Measurements from ENCODE around the gene EDA.
"Not testable (repeated sequence)": the region's sequence is repeated elsewhere in the genome, so short reads cannot be mapped to it uniquely, and the experiment has no call there.

Gene EDA

DNA sequence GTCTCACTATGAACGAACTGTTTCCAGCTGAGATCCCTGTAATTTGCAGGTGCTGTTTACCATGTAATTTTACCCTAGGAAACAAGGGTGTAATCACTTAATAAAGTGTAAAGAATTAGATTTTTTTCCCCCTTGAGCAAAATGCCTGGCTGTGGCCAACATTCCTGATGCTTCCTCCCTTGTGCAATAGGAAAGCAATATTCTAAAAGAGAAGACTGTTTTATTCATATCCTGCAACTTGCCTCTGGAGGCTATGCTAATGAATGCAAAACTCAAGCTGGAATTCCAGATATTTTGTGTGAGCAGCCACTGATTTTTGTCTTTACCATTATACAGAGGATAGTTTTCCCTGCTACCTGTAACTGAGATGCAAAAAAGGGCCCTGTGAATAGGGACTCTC, 335.8 kb downstream of the EDA start:
- DNase-seq (ENCODE audit: low read depth in 3 of 3) = no peak

DNA sequence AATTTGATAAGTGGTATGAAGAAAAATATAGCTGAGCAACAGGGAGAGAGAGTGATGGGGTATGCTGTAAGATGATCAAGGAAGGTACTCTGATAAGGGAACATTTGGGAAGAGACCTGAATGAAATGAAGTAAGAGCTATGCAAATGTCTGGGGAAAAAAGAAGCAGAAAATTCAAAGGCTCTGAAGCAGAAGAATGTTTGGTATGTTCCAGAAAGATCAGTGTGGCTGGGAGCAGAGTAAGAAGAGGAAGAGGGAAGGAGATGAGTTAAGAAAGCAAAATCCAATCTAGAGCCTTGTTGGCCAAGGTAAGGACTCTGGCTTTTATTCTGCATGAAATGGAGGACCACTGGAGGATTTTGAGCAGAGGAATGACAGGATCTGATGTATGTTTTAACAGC, 343.8 kb downstream of the EDA start:
- DNase-seq (ENCODE audit: low read depth in 3 of 3) = no peak

DNA sequence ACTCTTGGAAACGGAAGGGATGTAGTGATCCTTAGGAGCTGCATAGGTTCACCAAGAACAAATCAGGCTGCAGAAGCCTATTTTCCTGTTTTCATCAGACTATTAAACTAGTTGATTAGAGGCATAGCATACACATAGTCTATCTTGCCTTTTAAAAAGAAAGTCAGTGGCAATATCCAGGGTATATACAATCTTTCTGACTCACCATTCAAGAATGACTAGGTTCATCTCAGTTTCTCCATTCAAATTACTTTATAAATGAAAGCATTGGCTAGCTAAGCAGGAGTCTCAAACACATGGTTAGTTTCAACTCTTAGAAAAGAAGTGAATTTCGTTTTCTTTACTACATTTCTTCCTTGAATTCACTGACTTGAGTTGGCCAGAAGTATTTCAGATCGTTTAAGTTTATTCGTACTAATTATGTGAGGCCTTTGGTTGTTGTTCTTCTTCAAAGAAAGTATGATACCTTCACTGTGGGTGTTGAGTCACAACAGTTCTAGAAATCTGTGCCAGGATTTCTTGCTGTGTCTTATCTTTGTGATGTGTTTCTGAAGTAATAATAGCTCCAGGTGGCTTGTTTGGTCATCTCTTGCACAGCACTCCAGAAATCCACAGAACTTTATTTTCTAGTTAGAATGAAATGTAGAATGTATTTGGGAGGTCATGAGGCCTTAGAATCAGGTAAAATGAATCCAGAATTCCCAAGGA, 345.6 kb downstream of the EDA start:
- no peak for DNase-seq (ENCODE audit: low read depth in 3 of 3)

DNA sequence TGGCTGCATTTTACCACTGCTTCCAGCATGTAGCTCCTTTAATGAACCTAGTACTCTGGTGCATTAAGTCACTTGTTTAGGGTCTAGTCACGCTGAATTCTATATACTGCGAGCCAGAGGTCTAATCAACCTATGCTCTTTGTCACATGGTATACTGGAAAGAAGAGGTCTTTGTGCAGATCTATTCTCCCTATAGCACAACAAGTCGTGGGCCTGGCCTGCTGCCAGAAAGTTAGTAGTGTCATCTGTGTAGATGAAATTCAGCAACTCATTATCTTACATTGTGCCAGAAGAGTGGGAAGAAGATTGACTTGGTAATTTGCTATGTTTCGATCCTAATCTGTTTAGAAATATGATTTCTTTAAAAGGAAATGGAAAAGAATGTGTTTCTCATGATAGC, 353.0 kb downstream of the EDA start:
- DNase-seq (ENCODE audit: low read depth in 3 of 3) = no peak

DNA sequence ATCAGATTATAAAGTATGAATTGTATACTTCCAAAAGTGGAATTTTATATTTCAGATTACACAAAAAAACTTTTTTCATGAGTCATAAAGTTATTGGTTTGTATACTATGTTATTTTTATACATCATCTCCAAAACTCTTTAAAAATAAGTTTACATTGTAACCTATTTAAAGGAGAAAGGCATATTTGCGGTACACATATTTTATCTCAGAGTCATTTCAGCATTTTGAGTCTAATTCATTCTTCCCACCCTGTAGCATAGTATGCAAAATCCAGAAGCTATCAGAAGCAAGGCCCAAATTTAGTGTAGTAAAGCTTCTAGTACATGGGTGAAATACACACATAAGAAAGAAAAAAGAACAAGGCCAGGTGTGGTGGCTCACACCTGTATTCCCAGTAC, 353.5 kb downstream of the EDA start:
- no peak for DNase-seq (ENCODE audit: low read depth in 3 of 3)

DNA sequence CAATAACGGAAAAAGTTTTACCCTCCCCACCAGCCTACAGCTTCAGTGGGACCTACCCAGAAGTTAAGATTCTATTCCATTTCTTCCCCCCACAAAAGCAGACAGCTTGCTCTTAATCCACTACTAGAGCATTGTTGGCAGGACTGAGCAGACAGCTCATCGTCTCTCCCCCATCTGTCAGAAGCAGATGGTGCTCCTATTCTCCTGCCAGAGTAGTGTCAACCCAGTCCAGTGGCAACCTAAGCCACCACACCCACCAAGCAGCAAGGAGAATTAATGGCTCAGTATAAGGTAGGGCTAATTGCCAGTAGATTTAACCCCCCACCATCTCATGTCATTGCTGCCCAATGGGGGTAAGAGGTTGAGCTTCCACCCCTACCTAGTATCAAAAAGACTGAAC, 371.8 kb downstream of the EDA start:
- DNase-seq (ENCODE audit: low read depth in 3 of 3) = no peak

DNA sequence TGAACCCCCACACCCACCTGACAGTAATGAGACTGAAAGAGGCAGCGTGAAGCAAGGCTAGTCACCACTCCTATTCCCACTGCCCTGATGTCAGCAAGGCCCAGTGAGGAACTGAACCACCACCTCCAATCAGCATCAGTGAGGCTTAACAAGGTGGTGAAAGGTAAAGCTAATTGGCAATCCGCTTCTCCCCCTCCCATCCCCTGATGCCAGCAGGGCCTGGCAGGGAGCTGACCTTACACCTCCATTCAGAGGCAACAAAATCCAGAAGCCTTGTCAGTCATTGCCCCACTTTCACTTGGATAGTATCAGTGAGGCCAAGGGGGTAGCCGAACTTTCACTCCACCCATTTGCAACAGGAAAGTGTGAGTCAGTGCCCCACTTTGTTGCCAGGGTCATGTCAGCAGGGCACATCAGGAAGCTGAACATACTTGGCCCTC, 373.1 kb downstream of the EDA start:
- DNase-seq (ENCODE audit: low read depth in 3 of 3) = peak in 1 of 3 experiments; percentile 1

DNA sequence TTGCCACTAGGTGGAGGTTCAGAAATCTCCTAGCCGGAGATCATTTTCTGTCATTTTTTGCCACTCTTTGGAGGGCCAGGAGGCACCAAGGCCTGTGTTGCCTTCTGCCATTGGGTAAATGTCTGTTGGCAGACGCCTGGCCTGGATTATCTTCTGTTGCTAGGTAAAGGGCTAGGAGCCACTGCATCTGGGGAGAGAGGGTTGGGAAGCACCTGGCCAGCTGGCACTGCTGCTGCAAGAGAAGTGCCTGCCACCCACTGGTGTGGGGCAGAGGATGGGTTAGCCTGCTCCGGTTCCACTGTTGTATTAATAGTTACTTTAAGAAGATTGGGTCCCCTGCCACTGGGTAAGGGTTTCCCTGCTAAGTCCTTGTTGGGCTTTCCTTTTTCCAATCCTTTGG, 375.8 kb downstream of the EDA start:
- DNase-seq (ENCODE audit: low read depth in 3 of 3) = no peak

DNA sequence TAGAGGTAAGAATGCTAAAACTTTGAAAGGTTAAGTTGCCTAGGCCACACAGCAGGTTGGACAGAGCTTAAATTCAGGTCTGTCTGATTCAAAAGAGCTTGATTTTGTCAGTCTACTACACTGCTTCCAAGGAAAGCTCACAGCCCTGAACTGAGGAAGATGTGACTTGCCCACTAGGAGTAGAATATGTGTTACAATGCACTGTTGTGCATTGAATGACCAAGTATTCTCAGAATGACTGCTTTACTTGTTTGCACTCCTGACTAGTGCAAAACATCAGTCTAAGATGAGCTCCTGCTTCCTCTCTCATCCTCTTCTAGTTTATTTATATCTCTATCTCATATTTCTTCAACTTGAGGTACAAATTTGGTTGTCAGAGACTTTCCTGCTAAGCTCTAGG, 377.6 kb downstream of the EDA start:
- no peak for DNase-seq (ENCODE audit: low read depth in 3 of 3)

DNA sequence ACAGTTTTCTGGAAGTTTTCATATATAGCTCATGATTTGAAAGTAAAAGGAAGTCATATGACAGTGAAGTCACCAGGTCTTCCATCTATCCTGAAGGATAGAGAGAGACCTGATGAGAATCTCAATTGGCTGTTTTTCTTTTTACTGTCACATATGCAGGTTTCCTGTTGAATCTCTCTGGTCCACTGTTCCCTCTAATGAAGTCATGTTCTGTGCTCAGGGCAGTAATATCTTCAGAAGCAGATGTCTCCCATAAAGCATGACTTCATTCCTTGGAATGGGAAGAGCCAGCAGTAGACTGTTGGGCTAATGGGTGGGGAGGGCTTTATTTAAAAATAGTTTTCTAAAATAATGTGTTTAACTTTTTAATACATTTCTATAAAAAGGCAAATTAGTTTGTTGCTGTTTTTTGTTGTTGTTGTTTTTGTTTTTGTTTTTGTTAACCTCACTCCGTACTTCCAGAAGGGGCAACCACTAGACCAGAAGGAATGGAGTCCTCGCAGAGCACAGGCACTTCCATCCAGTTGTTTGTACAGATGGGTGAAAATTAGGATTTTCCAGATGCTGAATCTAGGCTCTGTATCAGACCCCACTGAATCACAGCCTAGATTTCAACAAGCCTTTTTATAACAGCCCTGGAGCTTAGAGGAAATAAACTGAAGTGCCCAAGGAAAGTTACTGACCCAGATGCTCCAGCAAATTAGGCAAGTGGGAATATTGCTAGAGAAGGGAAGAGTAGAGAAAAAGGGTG, 379.6 kb downstream of the EDA start:
- no peak for DNase-seq (ENCODE audit: low read depth in 3 of 3)

DNA sequence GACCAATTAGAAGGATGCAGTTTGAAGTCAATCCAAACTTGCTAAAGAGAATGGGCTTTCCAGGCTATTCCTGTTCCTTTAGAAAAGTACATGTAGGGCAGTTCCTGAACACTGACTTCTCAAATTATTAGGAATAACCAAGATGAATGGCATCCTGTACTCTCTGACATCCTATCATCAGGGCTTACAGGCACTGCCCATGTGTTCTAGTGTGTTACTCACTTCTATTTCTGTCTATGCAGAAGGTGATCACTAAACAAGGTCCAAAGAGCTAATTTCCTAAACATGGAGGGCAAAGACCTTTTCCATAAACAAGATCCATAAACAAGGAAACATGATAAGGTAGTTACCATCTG, 380.2 kb downstream of the EDA start:
- no peak for DNase-seq (ENCODE audit: low read depth in 3 of 3)

DNA sequence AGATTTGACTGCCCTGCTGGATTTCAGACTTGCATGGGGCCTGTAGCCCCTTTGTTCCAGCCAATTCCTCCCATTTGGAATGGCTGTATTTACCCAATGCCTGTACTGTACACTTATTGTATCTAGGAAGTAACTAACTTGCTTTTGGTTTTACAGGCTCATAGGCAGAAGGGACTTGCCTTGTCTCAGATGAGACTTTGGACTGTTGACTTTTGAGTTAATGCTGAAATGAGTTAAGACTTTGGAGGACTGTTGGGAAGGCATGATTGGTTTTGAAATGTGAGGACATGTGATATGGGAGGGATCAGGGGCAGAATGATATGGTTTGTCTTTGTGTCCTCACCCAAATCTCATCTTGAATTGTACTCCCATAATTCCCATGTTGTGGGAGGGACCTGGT, 382.4 kb downstream of the EDA start:
- DNase-seq (ENCODE audit: low read depth in 3 of 3) = not testable (repeated sequence)

DNA sequence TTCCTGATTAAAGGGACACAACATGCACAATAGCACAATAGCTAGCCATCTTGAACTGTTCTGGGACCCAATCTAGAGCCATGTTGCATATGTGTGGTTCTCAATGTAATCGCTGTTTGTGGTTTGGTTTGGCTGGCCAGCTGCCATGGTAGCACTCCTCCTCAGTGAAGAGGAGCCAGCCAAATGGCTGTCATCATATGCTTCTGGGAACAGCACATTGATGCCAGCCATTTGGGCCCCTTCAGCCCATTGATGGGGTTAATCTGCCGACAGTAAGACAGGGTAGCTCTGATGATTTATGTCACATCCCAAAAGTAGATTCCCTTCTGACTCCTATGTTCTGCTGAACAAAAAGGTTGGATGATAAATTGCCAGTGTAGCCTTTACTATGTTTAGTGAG, 385.4 kb downstream of the EDA start:
- no peak for DNase-seq (ENCODE audit: low read depth in 3 of 3)

DNA sequence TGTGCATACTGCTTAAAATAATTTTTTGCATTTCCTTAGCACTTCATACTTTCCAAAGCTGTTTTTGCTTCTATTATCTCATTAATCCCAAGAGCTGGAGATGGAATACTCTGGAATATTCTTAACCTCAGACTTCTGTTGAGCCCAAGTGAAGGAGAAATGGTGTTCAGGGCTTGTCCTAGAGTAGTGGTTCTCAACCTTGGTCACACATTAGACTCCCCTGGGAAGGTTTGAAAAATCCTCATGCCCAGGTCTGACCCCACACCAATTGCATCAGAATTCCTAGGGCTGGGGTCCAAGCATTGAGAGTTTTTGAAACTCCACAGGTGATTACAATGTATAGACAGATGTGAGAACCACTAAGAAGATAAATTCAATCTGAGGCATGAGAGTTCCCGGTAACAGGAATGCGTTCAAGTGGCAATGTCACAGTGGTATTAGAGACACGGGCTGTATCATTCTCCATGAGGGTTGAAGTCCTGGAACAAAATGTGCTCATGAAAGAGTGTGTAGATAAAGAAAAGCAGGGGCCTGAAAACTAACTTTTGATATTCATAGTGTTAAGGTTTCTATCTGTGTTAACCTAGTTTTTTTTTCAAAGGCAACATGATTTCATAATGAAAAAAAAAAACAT, 385.9 kb downstream of the EDA start:
- no peak for DNase-seq (ENCODE audit: low read depth in 3 of 3)

DNA sequence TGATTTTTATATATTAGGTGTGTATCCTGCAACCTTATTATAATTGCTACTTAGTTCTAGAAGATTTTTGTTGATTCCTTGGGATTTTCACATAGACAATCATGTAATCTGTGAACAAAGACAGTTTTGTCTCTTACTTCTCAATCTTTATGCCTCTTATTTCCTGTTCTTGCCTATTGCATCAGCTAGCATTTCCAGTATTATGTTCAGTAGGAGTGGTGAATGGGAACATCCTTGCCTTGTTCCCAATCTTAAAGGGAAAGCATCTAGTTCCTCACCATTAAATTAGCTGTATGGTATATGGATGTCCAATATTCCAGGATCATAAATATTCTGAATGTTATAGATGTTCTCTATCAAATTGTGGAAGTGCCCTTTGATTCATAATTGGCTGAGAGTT, 392.0 kb downstream of the EDA start:
- no peak for DNase-seq (ENCODE audit: low read depth in 3 of 3)

DNA sequence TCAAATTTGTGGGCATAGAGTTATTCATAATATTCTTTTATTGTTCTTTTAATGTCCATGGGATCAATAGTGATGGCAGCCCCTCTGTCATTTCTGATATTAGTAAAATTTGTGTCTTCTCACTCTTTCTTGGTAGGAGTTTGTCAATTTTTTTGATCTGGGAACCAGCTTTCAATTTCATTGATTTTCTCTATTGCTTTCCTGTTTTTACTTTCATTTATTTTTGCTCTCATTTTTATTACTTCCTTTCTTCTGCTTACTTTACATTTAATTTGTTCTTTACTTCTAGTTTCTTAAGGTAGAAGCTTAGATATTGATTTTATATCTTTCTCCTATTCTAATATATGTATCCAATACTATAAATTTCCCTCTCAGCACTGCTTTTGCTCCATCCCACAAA, 393.1 kb downstream of the EDA start:
- DNase-seq (ENCODE audit: low read depth in 3 of 3) = no peak

DNA sequence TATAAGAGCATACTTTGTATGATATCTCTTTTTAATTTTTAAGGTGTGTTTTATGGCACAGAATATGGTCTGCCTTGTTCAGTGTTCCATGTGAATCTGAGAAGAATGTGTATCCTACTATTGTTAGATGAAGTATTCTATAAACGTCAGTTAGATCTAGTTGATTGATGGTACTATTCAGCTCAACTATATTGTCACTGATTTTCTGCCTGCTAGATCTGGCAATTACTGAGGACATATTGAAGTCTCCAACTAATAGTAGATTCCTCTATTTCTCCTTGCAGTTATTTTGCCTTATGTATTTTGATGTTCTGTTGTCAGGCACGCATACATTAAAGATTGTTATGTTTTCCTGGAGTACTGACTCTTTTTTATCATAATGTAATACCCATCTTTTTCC, 394.1 kb downstream of the EDA start:
- DNase-seq (ENCODE audit: low read depth in 3 of 3) = no peak

DNA sequence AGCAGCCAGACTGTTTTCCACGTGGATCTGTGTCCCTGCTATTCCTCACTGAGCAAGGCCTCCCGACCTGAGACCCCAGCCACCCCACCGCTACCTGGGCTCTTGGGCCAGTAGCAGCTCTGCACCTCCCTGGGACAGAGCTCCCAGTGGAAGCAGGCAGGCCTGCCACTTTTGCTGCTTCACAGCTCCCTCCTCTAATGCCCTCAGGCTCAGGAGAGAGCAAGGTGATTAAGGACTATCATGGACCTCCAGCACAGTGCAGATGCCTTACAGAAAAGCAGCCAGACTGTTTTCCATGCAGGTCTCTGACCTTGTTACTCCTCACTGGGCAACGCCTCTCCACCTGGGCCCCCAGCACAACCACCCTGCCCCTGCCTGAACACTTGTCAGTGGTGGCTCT, 396.8 kb downstream of the EDA start:
- no peak for DNase-seq (ENCODE audit: low read depth in 3 of 3)

DNA sequence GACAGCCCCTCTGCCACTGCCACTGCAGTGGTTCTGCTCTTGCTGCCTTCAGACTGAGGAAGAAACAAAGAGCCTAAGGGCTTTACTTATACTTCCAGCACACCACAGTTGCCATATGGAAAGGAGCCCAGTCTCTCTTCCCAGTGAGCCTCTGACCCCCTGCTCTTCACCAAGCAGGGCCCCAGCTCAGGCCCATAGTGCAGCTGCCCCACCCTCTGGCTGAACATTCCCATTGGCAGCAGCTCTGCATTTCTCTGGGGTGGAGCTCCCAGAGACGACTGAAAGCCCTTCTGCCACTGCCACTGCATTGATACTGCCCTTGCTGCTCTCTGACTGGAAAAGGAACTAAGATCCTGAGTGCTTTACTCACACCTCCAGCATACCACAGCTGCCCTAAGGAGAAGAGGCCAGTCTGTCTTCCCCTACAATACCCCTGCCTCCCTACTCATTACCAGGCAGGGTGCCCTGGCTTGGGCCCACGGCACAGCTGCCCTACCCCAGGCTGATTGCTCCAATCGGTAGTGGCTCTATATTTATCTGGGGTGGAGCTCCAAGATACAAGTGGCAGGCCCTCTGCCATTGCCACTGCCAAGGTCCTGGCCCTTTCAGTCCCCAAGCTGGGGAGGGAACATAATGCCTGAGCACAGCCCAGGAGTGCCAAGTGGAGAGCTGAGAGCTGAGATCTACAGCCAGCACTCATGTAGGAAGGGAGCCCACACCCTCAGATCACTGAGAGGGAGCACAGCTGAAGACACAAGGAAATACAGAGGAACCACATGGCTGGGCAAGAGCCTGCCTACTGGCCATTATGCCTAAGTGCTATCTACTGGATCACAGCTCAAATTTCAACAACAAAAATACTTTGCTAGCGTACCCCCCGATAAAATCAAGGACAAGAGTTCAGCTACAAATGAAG, 397.8 kb downstream of the EDA start:
- no peak for DNase-seq (ENCODE audit: low read depth in 3 of 3)

DNA sequence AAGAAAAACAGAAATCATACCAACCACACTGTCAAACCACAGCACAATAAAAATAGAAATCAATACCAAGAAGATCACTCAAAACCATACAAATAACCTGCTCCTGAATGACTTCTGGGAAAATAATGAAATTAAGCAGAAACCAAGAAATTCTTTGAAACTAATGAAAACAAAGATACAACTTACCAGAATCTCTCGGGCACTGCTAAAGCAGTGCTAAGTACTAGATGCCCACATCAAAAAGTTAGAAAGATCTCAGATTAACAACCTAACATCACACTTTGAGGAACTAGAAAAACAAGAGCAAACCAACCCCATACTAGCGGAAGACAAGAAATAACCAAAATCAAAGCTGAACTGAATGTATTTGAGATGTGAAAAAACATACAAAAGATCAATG, 400.6 kb downstream of the EDA start:
- DNase-seq (ENCODE audit: low read depth in 3 of 3) = no peak

DNA sequence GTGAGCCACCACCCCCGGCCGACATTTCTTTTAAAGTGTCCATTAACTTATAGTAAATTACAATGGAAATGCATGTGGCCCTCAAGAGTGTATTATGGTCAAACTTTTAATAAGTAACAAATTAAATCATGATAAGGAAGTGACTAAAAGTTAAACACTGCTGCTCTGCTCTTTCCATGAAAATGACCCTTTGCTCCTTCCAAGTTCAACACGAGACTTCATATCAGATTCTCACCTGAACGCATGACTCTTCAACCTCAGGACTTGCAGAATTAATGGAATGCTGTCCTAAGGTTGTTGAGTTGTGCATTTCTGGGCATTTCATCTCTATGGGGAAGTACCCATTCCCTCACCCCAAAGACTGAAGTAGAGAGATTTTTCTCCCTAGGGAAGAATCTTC, 406.7 kb downstream of the EDA start:
- DNase-seq (ENCODE audit: low read depth in 3 of 3) = no peak

DNA sequence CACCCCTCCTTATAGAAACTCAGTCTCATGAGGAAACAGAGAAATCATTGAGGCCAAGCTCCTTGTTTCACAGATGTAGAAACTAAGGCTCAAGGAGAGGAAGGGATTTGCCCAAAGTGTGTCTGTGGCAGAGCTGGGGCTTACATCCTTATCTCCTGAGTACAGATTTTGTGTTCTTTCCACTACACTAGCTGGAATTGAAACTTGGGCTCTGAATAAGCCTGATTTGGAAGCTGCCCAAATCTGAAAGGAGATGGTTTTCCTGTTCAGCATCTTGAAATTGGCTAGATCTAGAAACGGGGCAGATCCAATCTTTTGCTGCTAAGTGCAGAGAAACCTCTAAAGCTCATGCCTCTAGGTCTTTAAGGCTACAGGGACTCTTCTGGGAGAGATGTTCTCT, 409.6 kb downstream of the EDA start:
- no peak for DNase-seq (ENCODE audit: low read depth in 3 of 3)
